ENCODE results near the gene ATP1B1.
A peak's percentile ranks its signal among the peaks of the same experiment; 100 is the strongest.

ATP1B1 gene

GRCh38 chr1:169105087-169105433 is 1.4 kb upstream of the ATP1B1 start:
- no peak for TF ChIP-seq ZNF274 (IDR thresholded peaks at IDR 0.05; ENCODE audit: low read depth, low read length)
- H3K4me3 ChIP-seq (ENCODE audit: low read length): peak overlapping the region; percentile 72; the same call in 1 of the 2 replicates

GRCh38 chr1:169105434-169106094 is 926 bp upstream of the ATP1B1 start:
- H3K4me3 ChIP-seq (ENCODE audit: low read length): peak overlapping the region; percentile 72; the same call in 1 of the 2 replicates
- TF ChIP-seq ZNF274 (IDR thresholded peaks at IDR 0.05; ENCODE audit: low read depth, low read length): no peak

- H3K4me3 ChIP-seq (ENCODE audit: low read length): peak overlapping the region; percentile 98
- TF ChIP-seq ZNF274 (IDR thresholded peaks at IDR 0.05; ENCODE audit: low read depth, low read length): no peak
Measured at GRCh38 chr1:169106921-169107602, 572 bp downstream of the ATP1B1 start.

GRCh38 chr1:169107603-169108208 is 1.2 kb downstream of the ATP1B1 start:
- peak overlapping the region; percentile 98 for H3K4me3 ChIP-seq (ENCODE audit: low read length)
- no peak for TF ChIP-seq ZNF274 (IDR thresholded peaks at IDR 0.05; ENCODE audit: low read depth, low read length)

GRCh38 chr1:169108223-169108622 is 1.7 kb downstream of the ATP1B1 start:
- H3K4me3 ChIP-seq (ENCODE audit: low read length): peak overlapping the region; percentile 98
- no peak for TF ChIP-seq ZNF274 (IDR thresholded peaks at IDR 0.05; ENCODE audit: low read depth, low read length)

- no peak for TF ChIP-seq ZNF274 (IDR thresholded peaks at IDR 0.05; ENCODE audit: low read depth, low read length)
- H3K4me3 ChIP-seq (ENCODE audit: low read length): peak overlapping the region; percentile 98
Measured at GRCh38 chr1:169108863-169109560, 2.5 kb downstream of the ATP1B1 start.

- H3K4me3 ChIP-seq (ENCODE audit: low read length): peak overlapping the region; percentile 98
Measured at GRCh38 chr1:169109561-169110134, 3.2 kb downstream of the ATP1B1 start.

GRCh38 chr1:169110236-169110635 is 3.7 kb downstream of the ATP1B1 start:
- no peak for TF ChIP-seq ZNF274 (IDR thresholded peaks at IDR 0.05; ENCODE audit: low read depth, low read length)
- peak overlapping the region; percentile 98 for H3K4me3 ChIP-seq (ENCODE audit: low read length)

More at GRCh38 chr1:169109561-169110134, 3.2 kb downstream of the ATP1B1 start:
- no peak for TF ChIP-seq ZNF274 (IDR thresholded peaks at IDR 0.05; ENCODE audit: low read depth, low read length)

GRCh38 chr1:169110689-169111447 is 4.4 kb downstream of the ATP1B1 start:
- no peak for TF ChIP-seq ZNF274 (IDR thresholded peaks at IDR 0.05; ENCODE audit: low read depth, low read length)
- peak overlapping the region; percentile 98 for H3K4me3 ChIP-seq (ENCODE audit: low read length)

GRCh38 chr1:169111472-169111871 is 5.0 kb downstream of the ATP1B1 start:
- no peak for TF ChIP-seq ZNF274 (IDR thresholded peaks at IDR 0.05; ENCODE audit: low read depth, low read length)
- H3K4me3 ChIP-seq (ENCODE audit: low read length): no peak overlapping the region; the same call in 1 of the 2 replicates

GRCh38 chr1:169112241-169112640 is 5.8 kb downstream of the ATP1B1 start:
- H3K4me3 ChIP-seq (ENCODE audit: low read length): no peak overlapping the region
- no peak for TF ChIP-seq ZNF274 (IDR thresholded peaks at IDR 0.05; ENCODE audit: low read depth, low read length)

- H3K4me3 ChIP-seq (ENCODE audit: low read length): no peak overlapping the region
Measured at GRCh38 chr1:169113613-169114119, 7.2 kb downstream of the ATP1B1 start.

GRCh38 chr1:169115891-169116585 is 9.5 kb downstream of the ATP1B1 start:
- no peak overlapping the region for H3K4me3 ChIP-seq (ENCODE audit: low read length)
- no peak for TF ChIP-seq ZNF274 (IDR thresholded peaks at IDR 0.05; ENCODE audit: low read depth, low read length)

More at GRCh38 chr1:169113613-169114119, 7.2 kb downstream of the ATP1B1 start:
- TF ChIP-seq ZNF274 (IDR thresholded peaks at IDR 0.05; ENCODE audit: low read depth, low read length): no peak

Measured in GM08714 (cell line).